Liver (tissue), 9 donors: ENCODE results near the gene ESRRA. TPM values are rescaled to one million over a fixed set of nuclear protein-coding genes. Genes with fewer than 3 reads are reported as not detected.

Experiments used
- DNase-seq: peaks from one replicate; pipeline ENCODE4 v3.0.0-alpha.2; 2017; ENCODE audit warnings: low spot score
- H3K27ac ChIP-seq, 2 donors: one replicate each; pipeline ENCODE4 v1.7.0; 2013; ENCODE audit warnings: inconsistent platforms in 2 of 2, low read length in 2 of 2, control low read depth in 1 of 2, low read depth in 1 of 2, mild to moderate bottlenecking in 1 of 2
- H3K27me3 ChIP-seq, 4 donors: one replicate each; pipeline versions ENCODE4 v1.6.1 to v1.7.0; 2013; ENCODE audit warnings: low read length in 3 of 4, inconsistent platforms in 1 of 4, mild to moderate bottlenecking in 1 of 4, moderate library complexity in 1 of 4; ENCODE audit not compliant: control insufficient read depth in 4 of 4, insufficient read depth in 4 of 4
- H3K36me3 ChIP-seq, 4 donors: one replicate each; pipeline versions ENCODE4 v1.6.1 to v1.7.0; 2013; ENCODE audit warnings: low read length in 3 of 4, mild to moderate bottlenecking in 3 of 4, low read depth in 1 of 4, moderate library complexity in 1 of 4; ENCODE audit not compliant: control insufficient read depth in 4 of 4, insufficient read depth in 3 of 4
- H3K4me1 ChIP-seq, 4 donors: one replicate each; pipeline versions ENCODE4 v1.6.1 to v1.7.0; 2013; ENCODE audit warnings: low read length in 3 of 4, mild to moderate bottlenecking in 3 of 4, moderate library complexity in 1 of 4; ENCODE audit not compliant: control insufficient read depth in 4 of 4, insufficient read depth in 4 of 4
- H3K4me3 ChIP-seq, 3 donors: one replicate each; pipeline versions ENCODE4 v1.6.1 to v1.7.0; 2013; ENCODE audit warnings: low read length in 3 of 3, control low read depth in 1 of 3, low read depth in 1 of 3, mild to moderate bottlenecking in 1 of 3
- H3K9ac ChIP-seq, 2 donors: one replicate each; pipeline ENCODE4 v1.7.0; 2013; ENCODE audit warnings: low read length in 2 of 2, mild to moderate bottlenecking in 2 of 2, moderate library complexity in 2 of 2, control low read depth in 1 of 2, low read depth in 1 of 2
- H3K9me3 ChIP-seq, 4 donors: one replicate each; pipeline versions ENCODE4 v1.6.1 to v1.7.0; 2013; ENCODE audit warnings: low read length in 3 of 4; ENCODE audit not compliant: control insufficient read depth in 4 of 4
- ATF3 ChIP-seq: IDR thresholded peaks from 2 replicates; pipeline ENCODE4 v1.6.1; 2016; ENCODE audit warnings: antibody characterized with exemption
- CTCF ChIP-seq: fragments of 150-350 bp; IDR thresholded peaks from 2 replicates; pipeline ENCODE4 v1.5.1; 2017; ENCODE audit warnings: improper control_type of control experiment, low read depth, low read length; ENCODE audit not compliant: missing input control
- EGR1 ChIP-seq, 2 donors: IDR thresholded peaks; 2 replicates each; pipeline ENCODE4 v1.6.1; 2016 to 2018; ENCODE audit warnings: antibody characterized with exemption in 2 of 2, low read depth in 2 of 2
- FOXA1 ChIP-seq: IDR thresholded peaks from 2 replicates; pipeline ENCODE4 v1.6.1; 2016; ENCODE audit warnings: antibody characterized with exemption
- FOXA2 ChIP-seq: IDR thresholded peaks from 2 replicates; pipeline ENCODE4 v1.6.1; 2016; ENCODE audit warnings: antibody characterized with exemption
- GABPA ChIP-seq, 2 donors: IDR thresholded peaks in 1 of 2; conservative IDR thresholded peaks in 1 of 2; 2 replicates each; pipeline ENCODE4 v1.6.1; 2016; ENCODE audit warnings: antibody characterized with exemption in 2 of 2, mild to moderate bottlenecking in 1 of 2, moderate library complexity in 1 of 2
- HNF4A ChIP-seq, 2 donors: conservative IDR thresholded peaks; 2 replicates each; pipeline ENCODE4 v1.6.1; 2016; ENCODE audit warnings: antibody characterized with exemption in 2 of 2, mild to moderate bottlenecking in 2 of 2
- HNF4G ChIP-seq: IDR thresholded peaks from 2 replicates; pipeline ENCODE4 v1.6.1; 2016; ENCODE audit warnings: antibody characterized with exemption
- JUND ChIP-seq, 2 donors: IDR thresholded peaks; 2 replicates each; pipeline ENCODE4 v1.6.1; 2016; ENCODE audit warnings: antibody characterized with exemption in 2 of 2
- MAX ChIP-seq: IDR thresholded peaks from 2 replicates; pipeline ENCODE4 v1.6.1; 2016; ENCODE audit warnings: antibody characterized with exemption
- NR2F2 ChIP-seq: IDR thresholded peaks from 2 replicates; pipeline ENCODE4 v1.6.1; 2016; ENCODE audit warnings: antibody characterized with exemption
- RAD21 ChIP-seq, 2 donors: IDR thresholded peaks; 2 replicates each; pipeline ENCODE4 v1.6.1; 2016; ENCODE audit warnings: antibody characterized with exemption in 2 of 2, mild to moderate bottlenecking in 2 of 2
- REST ChIP-seq: IDR thresholded peaks from 2 replicates; pipeline ENCODE4 v1.6.1; 2016; ENCODE audit warnings: antibody characterized with exemption, mild to moderate bottlenecking
- RXRA ChIP-seq, 2 donors: IDR thresholded peaks; 2 replicates each; pipeline ENCODE4 v1.6.1; 2017 to 2018; ENCODE audit warnings: antibody characterized with exemption in 2 of 2, mild to moderate bottlenecking in 1 of 2
- SP1 ChIP-seq: IDR thresholded peaks from 2 replicates; pipeline ENCODE4 v1.6.1; 2018; ENCODE audit warnings: antibody characterized with exemption, mild to moderate bottlenecking
- TAF1 ChIP-seq: conservative IDR thresholded peaks from 2 replicates; pipeline ENCODE4 v1.6.1; 2016; ENCODE audit warnings: antibody characterized with exemption, mild to moderate bottlenecking
- YY1 ChIP-seq: IDR thresholded peaks from 2 replicates; pipeline ENCODE4 v1.6.1; 2016; ENCODE audit warnings: antibody characterized with exemption, mild to moderate bottlenecking
- ZBTB33 ChIP-seq: IDR thresholded peaks from 2 replicates; pipeline ENCODE4 v1.6.1; 2016; ENCODE audit warnings: antibody characterized with exemption
- WGBS: extraction: QIAGEN DNeasy Blood & Tissue Kit; methylation state at CpG from one replicate; pipeline ENCODE4 v1.1.7; 2013; 5-methylcytosine and 5-hydroxymethylcytosine counted together
- polyA plus RNA-seq, 2 donors: library from polyadenylated mRNA; stranded (reverse) in 1 of 2; unstranded in 1 of 2; fragments of 200-250 nt in 1 of 2; fragments of >200 nt in 1 of 2; fragmentation: Nextera tagmentation in 1 of 2; extraction: Ambion mirVana in 1 of 2; gene quantifications; one replicate each; pipeline versions ENCODE4 v1.2.1 to v1.2.3, GENCODE V29; 2013 to 2015
- total RNA-seq, 2 donors: library from RNA; depleted of rRNA; stranded (reverse); fragments of >200 nt; gene quantifications; one replicate each; pipeline ENCODE4 v1.2.3, GENCODE V29; 2014
- donor health status: healthy.
- donor health status: healthy.
- donor health status: healthy.
- donor health status: healthy.
- donor health status: healthy.

ESRRA gene
- total and polyA plus RNA-seq, 4 donors, result 13.9 to 64.8 (median 37.5) TPM

GRCh38 chr11:64295760-64296159 lies 9.6 kb upstream of the ESRRA start:
- Histone ChIP-seq H3K4me1 (peaks cover 17 to 39% (median 19%) of the 10 kb centered on the region in 4 donors), H3K36me3 (no peaks in the 10 kb centered on the region), H3K9me3 (no peaks in the 10 kb centered on the region), H3K4me3 (no peak overlapping the region), H3K9ac (no peak overlapping the region), H3K27ac (no peak overlapping the region), H3K27me3 (peaks cover 4 to 27% (median 9%) of the 10 kb centered on the region in 4 donors)
- DNase-seq, result no peak
- 89% methylated on average over 4 of the region's 4 CpGs for WGBS
- no peak for TF ChIP-seq RAD21 (IDR thresholded peaks at IDR 0.05)
- TF ChIP-seq EGR1 (IDR thresholded peaks at IDR 0.05; ENCODE audit: low read depth in 2 of 2), result no peak
- TF ChIP-seq ATF3, result no peak
- no peak for TF ChIP-seq YY1
- no peak for TF ChIP-seq REST
- TF ChIP-seq HNF4A (conservative IDR thresholded peaks at IDR 0.05), result no peak
- no peak for TF ChIP-seq FOXA2
- no peak for TF ChIP-seq JUND (IDR thresholded peaks at IDR 0.05)
- TF ChIP-seq RXRA (IDR thresholded peaks at IDR 0.05), result no peak
- TF ChIP-seq NR2F2, result no peak
- no peak for TF ChIP-seq SP1
- TF ChIP-seq CTCF, result no peak
- no peak for TF ChIP-seq MAX
- no peak for TF ChIP-seq ZBTB33
- no peak for TF ChIP-seq FOXA1
- no peak for TF ChIP-seq TAF1
- TF ChIP-seq GABPA (IDR thresholded peaks at IDR 0.05 in 1 of 2, conservative IDR thresholded peaks at IDR 0.05 in 1 of 2), result no peak
- no peak for TF ChIP-seq HNF4G
